ENCODE data around the gene EP300.
"Not testable (repeated sequence)": the region's sequence is repeated elsewhere in the genome, so short reads cannot be mapped to it uniquely, and the experiment has no call there.

The EP300 gene

GRCh38 chr22:41169157-41169556, 76.8 kb downstream of the EP300 start:
- no peak for DNase-seq

GRCh38 chr22:41171996-41172395, 79.6 kb downstream of the EP300 start:
- no peak for DNase-seq

GRCh38 chr22:41175546-41175945, 83.2 kb downstream of the EP300 start:
- DNase-seq: no peak

DNA sequence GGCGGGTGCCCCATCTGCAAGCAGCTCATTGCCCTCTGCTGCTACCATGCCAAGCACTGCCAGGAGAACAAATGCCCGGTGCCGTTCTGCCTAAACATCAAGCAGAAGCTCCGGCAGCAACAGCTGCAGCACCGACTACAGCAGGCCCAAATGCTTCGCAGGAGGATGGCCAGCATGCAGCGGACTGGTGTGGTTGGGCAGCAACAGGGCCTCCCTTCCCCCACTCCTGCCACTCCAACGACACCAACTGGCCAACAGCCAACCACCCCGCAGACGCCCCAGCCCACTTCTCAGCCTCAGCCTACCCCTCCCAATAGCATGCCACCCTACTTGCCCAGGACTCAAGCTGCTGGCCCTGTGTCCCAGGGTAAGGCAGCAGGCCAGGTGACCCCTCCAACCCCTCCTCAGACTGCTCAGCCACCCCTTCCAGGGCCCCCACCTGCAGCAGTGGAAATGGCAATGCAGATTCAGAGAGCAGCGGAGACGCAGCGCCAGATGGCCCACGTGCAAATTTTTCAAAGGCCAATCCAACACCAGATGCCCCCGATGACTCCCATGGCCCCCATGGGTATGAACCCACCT, 84.7 kb downstream of the EP300 start:
- no peak for DNase-seq

GRCh38 chr22:41177622-41178424, 85.4 kb downstream of the EP300 start:
- no peak for DNase-seq

DNA sequence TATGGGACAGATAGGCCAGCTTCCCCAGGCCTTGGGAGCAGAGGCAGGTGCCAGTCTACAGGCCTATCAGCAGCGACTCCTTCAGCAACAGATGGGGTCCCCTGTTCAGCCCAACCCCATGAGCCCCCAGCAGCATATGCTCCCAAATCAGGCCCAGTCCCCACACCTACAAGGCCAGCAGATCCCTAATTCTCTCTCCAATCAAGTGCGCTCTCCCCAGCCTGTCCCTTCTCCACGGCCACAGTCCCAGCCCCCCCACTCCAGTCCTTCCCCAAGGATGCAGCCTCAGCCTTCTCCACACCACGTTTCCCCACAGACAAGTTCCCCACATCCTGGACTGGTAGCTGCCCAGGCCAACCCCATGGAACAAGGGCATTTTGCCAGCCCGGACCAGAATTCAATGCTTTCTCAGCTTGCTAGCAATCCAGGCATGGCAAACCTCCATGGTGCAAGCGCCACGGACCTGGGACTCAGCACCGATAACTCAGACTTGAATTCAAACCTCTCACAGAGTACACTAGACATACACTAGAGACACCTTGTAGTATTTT, 86.1 kb downstream of the EP300 start:
- no peak for DNase-seq

- DNase-seq: not testable (repeated sequence)
These were observed 88.0 kb downstream of the EP300 start for GRCh38 chr22:41180362-41180761.

DNA sequence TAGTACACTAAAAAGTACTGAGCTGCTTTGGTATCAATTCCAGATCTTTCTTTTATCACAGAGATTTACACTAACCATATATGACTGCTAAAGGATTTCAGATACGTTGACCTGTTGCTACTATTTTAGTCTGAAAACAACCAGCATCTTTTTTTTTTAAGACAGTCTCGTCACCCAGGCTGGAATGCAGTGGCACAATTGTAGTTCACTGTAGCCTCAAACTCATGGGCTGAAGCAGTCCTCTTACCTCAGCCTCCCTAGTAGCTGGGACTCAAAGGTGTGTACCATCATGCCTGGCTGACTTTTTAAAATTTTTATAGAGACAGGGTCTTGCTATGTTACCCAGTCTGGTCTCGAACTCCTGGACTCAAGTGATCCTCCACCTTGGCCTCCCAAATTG, 88.5 kb downstream of the EP300 start:
- DNase-seq: no peak

- DNase-seq: no peak
These were observed 89.2 kb downstream of the EP300 start for GRCh38 chr22:41181349-41182241.

GRCh38 chr22:41184679-41185078, 92.3 kb downstream of the EP300 start:
- DNase-seq: no peak

GRCh38 chr22:41191467-41191866, 99.1 kb downstream of the EP300 start:
- no peak for DNase-seq

DNA sequence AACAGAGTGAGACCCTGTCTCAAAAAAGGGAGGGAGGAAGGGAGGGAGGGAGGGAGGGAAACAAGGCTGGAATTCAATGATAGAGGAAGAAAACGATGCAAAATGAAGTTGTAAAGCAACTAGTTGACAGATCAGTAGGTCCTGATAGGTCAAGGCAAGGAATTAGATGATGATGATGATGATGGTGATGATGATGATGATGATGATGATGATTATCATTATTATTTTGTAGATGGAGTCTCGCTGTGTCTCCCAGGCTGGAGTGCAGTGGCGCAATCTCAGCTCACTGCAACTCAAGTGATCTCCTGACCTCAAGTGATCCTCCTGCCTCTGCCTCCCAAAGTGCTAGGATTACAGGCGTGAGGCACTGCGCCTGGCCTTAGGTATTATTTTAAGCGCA, 101.4 kb downstream of the EP300 start:
- DNase-seq: no peak

DNA sequence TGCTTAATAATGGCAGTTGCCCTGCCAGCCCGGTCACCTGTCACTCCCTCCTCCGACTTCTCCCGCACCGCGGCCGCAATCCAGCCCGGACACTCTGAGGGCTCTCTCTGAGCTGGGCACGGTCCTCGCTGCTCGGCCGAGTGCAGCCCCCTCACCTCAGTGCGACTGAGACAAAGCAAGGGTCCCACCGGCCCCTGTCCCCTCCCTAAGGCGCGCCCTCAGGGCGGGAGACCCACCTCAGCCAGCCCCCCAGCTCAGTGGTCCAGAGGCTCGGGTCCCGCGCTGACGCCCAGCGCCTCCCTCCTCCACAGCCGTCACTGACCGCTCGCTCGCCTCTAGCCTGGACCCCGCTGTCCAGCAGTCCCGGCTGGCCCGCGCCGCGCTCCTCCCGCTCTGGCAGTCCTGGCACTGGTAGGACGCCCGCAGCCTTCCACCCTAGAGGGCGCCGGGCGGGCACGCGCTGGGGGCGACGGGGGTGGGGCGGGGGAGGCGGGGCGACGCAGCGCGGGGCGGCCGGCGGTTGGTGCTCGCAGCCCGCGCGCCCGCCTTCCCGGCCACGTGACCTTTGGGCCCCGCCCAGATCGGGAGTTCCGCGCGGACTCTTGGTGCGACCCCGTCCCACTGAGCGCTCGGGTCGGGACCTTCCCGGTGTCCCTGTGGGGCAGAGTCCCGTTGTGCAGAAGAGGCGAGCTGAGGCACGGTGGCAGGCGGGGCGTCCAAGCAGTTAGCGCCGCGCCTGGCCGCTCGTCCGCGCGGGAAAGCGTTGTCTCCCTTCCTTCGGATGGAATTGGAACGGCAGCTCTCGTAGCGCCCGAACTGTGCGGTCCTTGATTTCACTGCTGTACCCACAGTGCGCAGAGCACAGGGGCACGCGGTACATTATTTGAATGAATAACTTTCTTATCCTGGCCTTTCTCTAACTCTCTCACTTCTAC, 104.9 kb downstream of the EP300 start:
- peak; percentile 81 for DNase-seq

DNA sequence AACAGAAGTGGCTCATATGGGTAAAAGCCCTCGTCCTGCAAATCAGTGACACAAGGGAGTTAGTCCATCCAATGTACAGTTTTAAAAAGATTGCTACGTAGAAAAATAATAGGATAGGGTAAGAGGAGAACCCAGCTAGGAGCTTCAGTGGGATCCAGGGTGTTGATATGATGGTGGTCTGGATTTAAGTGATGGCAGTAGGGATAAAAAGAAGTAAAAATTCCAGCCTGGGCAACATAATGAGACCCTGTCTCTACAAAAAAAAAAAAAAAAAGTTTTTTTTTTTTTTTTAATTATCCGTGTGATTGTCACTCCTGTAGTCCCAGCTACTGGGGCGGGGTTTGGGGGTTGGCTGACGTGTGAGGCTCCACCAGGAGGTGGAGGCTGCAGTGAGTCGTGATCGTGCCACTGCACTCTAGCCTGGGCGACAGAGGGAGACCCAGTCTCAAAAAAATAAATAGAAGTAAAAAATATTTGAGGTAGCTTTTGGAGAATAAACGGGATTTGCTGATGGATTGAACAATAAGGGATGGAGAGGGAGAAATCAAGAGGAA, 105.7 kb downstream of the EP300 start:
- DNase-seq: peak; percentile 33

DNA sequence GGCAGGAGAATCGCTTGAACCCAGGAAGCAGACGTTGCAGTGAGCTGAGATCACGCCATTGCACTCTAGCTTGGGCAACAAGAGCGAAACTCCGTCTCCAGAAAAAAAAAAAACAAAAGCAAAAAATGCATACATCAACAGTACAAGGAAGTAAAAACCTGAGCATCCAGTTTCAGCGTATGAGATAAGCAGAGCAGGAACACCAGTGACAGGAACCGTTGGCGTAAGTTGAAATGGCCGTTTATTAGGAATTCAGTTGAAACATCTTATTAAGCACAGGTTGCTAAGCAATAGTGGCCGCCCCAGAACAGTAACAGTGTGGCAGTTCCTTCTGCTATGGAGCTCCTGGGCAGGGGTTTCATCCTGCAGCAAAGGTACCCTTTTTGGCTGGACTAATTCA, 108.7 kb downstream of the EP300 start:
- DNase-seq: no peak

- no peak for DNase-seq
These were observed 110.7 kb downstream of the EP300 start for GRCh38 chr22:41203118-41203517.

DNA sequence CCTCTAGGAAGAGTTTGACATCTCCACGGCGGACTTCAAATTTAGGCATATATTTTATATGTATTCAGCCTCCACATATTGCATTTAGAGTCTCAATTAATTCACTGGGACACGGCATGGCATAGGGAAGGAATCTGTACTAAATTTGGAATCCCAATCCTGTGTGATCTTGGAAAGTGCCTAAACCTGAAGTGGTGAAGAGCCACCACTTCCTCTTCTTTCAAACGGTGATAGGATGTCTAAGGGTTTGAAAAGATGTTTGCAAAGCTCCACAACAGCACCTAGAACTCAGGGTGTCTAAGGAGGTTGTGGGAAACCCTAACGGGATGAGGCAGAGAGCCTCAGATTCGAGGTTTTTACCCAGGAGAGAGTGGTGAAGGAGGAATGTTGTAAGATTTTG, 111.7 kb downstream of the EP300 start:
- no peak for DNase-seq

DNA sequence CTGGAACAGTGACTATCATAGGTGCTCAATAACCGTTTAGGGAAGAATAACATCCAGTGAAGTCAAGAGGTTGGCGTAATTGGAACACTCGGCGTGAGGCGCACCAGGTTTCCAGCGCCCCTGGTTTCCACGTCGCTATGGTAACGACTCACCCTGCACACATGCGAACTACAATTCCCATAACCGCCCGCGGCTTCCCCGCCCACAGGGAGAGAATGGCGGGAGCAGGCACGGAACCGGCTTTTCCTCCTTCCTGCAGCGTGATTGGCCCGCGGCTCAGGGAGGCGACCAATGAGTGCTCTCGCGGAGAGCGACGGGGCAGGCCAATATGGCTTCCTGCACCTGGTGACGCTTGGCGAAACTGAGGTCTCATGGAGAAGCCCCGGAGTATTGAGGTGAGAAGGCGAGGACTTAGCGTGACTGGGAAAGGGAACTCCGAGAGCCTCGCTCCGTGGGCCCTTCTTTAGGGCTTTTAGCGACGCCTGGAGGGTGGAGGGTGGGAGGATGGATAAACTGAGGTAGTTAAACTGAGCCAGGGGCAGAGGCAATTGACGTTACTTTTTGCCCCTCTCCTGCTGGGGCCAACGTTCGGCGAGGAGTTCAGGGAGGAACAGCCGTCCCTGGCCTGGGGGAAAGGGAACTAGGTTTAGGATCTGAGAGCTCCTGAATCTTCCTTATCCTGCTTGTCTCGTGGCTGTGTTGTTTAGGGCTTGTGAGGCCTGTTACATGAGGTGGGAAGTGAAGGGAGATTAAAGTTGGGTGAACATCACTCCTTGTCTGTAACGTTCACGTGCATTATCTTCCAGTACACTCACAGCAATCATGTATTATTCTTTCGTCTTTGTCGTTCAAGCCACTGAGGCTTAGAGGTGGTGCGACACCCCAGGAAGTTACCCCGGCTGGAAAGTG, 112.9 kb downstream of the EP300 start, which contains the start of gene L3MBTL2:
Gene L3MBTL2 (plus strand): TSS at position 321 of the 909 bp plus-strand sequence. CDS start 51 bp downstream, at position 372.
- DNase-seq: peak; percentile 98

DNA sequence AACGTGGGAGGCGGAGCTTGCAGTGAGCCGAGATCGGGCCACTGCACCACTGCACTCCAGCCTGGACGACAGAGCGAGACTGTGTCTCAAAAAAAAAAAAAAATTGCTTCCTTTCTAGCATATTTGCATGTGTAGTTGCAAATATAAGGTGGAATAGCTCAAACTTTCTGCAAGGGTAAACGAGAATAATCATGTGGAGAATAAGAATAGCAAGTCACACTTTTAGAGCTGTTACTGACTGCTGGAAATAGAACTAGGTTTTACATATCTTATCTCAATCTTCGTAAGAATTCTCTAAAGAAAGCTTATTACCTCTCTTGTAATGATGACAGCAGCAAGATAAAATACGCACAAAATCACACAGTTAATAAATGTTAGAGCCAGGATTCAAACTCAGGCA, 114.3 kb downstream of the EP300 start:
- no peak for DNase-seq

GRCh38 chr22:41215409-41215808, 123.0 kb downstream of the EP300 start:
- no peak for DNase-seq

GRCh38 chr22:41215926-41216325, 123.5 kb downstream of the EP300 start:
- DNase-seq: no peak

All from activated gamma-delta T cell treated with Interleukin-2 at 50 U/mL for 16 hours (primary cell).